8988T (cell line): ENCODE measurements around the gene ATG9A.

ENCODE experiments used
- DNase-seq: peaks from one replicate; pipeline ENCODE4 v3.0.0; 2011

ATG9A gene

GRCh38 chr2:219175928-219176817, 53.3 kb downstream of the ATG9A start:
- DNase-seq = peak; percentile 41

GRCh38 chr2:219175486-219175885, 54.0 kb downstream of the ATG9A start:
- DNase-seq = no peak

GRCh38 chr2:219174801-219175200, 54.6 kb downstream of the ATG9A start:
- no peak for DNase-seq

- no peak for DNase-seq
Observed at GRCh38 chr2:219174146-219174545, 55.3 kb downstream of the ATG9A start.

GRCh38 chr2:219173176-219173575, 56.3 kb downstream of the ATG9A start:
- DNase-seq = no peak

GRCh38 chr2:219172231-219173154, 56.9 kb downstream of the ATG9A start:
- no peak for DNase-seq

- peak; percentile 61 for DNase-seq
Observed at GRCh38 chr2:219171231-219171651, 58.2 kb downstream of the ATG9A start.

GRCh38 chr2:219169930-219170654, 59.3 kb downstream of the ATG9A start, which contains the start of gene SLC23A3:
TSS of gene SLC23A3 (minus strand) at chr2:219170029. CDS start at chr2:219169984, 45 bp downstream.
- DNase-seq = no peak
